Muscle layer of colon (tissue), 2 donors: Measurements from ENCODE around the gene NTN1.

Source experiments
- H3K27ac ChIP-seq: one replicate; pipeline ENCODE4 v1.7.0; 2013; ENCODE audit warnings: low read depth, mild to moderate bottlenecking, low read length, moderate library complexity
- H3K27me3 ChIP-seq, 2 donors: one replicate each; pipeline ENCODE4 v1.7.0; 2013; ENCODE audit warnings: low read length in 2 of 2, mild to moderate bottlenecking in 2 of 2; ENCODE audit not compliant: insufficient read depth in 2 of 2, control insufficient read depth in 1 of 2
- H3K36me3 ChIP-seq: one replicate; pipeline ENCODE4 v1.7.0; 2013; ENCODE audit warnings: mild to moderate bottlenecking, low read length; ENCODE audit not compliant: insufficient read depth
- H3K4me1 ChIP-seq: one replicate; pipeline ENCODE4 v1.7.0; 2013; ENCODE audit warnings: mild to moderate bottlenecking, low read length; ENCODE audit not compliant: insufficient read depth
- H3K4me3 ChIP-seq, 2 donors: one replicate each; pipeline ENCODE4 v1.7.0; 2013; ENCODE audit warnings: low read length in 2 of 2, low read depth in 1 of 2, mild to moderate bottlenecking in 1 of 2, moderate library complexity in 1 of 2
- H3K9ac ChIP-seq: one replicate; pipeline ENCODE4 v1.7.0; 2013; ENCODE audit warnings: low read length
- H3K9me3 ChIP-seq: one replicate; pipeline ENCODE4 v1.7.0; 2013; ENCODE audit warnings: mild to moderate bottlenecking, low read length
- donor health status: abdominal sarcoma.
- donor health status: Adenocarcinoma of cecum.

The NTN1 gene

DNA sequence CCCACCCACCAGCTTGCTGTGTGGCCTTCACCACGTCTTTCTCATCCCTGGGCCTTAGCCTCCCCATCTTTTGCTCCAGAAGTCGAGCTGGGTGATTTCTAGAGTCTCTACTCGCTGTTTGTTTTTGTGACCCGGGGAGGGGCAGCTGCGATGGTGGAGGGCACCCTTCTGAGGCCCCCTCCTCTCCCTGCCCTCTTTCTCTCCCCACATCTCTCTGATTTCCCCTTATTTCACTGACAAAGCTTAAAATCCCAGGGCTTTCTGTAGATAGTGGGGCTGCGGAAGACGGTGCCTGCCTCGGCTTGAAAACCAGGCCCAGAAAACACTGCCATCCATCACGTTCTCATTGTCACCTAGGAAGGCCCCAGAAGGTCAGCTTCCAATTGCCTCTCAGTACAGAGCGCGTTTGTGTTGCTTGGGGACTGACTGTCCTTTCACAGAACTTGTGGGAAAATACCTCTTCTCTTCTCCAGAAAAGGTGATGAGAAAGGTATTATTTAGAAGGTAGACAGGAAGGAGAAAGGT, 95.1 kb downstream of the NTN1 start:
- no peak overlapping the region for H3K4me3 ChIP-seq
- H3K4me1 ChIP-seq: no peaks in the 10 kb centered on the region
- H3K36me3 ChIP-seq: no peaks in the 10 kb centered on the region
- no peak overlapping the region for H3K27ac ChIP-seq
- no peaks in the 10 kb centered on the region for H3K27me3 ChIP-seq
- H3K9ac ChIP-seq: no peak overlapping the region
- no peaks in the 10 kb centered on the region for H3K9me3 ChIP-seq

DNA sequence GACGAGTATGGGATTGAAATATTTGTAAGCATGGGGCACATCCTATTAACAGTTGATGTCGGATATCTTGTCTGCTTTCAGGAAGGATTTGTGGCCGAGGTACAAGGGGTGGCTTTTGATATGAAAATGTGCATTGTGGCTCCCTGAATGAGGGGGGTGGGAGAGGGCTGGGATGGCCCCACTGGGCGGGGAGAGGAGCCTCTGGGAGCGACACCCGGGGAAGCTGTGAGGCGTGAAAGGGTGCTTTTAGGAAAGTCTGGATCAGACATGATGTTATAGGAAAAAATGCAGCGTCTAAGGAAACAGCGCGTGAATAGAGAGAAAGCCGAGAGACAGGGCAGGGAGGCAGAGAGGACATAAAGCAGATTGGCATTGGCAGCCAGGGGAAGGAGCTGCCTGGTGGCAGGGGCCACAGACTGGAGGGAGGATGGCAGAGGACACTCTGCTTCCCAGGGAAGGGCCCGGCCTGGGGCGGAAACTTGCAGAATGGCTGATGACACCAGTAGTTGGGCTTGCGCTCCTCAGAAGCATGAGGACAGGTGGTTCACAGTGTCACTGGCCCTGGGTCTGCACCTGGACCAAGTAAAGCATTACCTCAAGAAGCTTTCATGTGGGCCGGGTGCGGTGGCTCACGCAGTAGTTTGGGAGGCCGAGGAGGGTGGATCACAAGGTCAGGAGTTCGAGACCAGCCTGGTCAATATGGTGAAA, 95.7 kb downstream of the NTN1 start:
- no peak overlapping the region for H3K27ac ChIP-seq
- H3K4me1 ChIP-seq: no peaks in the 10 kb centered on the region
- no peak overlapping the region for H3K4me3 ChIP-seq
- H3K27me3 ChIP-seq: no peaks in the 10 kb centered on the region
- H3K36me3 ChIP-seq: no peaks in the 10 kb centered on the region
- no peaks in the 10 kb centered on the region for H3K9me3 ChIP-seq
- no peak overlapping the region for H3K9ac ChIP-seq

DNA sequence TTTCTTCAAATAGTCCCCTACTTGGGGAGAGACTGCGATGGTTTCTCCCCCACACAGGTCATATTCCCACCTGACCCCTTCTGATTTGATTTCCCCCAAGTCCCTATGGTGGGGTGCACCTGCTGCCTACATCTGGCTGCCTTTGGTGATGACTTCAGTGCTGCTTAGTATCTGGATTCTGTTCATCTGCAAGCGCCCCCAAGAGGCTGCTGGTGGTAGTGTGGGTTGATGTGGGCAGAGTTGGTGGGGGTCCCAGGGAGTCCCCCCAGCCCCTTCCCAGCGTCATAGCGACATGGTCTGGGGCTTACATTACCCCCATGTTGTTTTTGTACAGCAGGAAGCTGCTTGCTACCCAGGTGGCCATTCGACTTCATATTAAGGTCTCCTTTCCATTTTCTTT, 99.2 kb downstream of the NTN1 start:
- H3K9me3 ChIP-seq: no peaks in the 10 kb centered on the region
- H3K27me3 ChIP-seq: no peaks in the 10 kb centered on the region
- H3K9ac ChIP-seq: no peak overlapping the region
- H3K4me1 ChIP-seq: no peaks in the 10 kb centered on the region
- H3K36me3 ChIP-seq: no peaks in the 10 kb centered on the region
- H3K4me3 ChIP-seq: no peak overlapping the region
- no peak overlapping the region for H3K27ac ChIP-seq

DNA sequence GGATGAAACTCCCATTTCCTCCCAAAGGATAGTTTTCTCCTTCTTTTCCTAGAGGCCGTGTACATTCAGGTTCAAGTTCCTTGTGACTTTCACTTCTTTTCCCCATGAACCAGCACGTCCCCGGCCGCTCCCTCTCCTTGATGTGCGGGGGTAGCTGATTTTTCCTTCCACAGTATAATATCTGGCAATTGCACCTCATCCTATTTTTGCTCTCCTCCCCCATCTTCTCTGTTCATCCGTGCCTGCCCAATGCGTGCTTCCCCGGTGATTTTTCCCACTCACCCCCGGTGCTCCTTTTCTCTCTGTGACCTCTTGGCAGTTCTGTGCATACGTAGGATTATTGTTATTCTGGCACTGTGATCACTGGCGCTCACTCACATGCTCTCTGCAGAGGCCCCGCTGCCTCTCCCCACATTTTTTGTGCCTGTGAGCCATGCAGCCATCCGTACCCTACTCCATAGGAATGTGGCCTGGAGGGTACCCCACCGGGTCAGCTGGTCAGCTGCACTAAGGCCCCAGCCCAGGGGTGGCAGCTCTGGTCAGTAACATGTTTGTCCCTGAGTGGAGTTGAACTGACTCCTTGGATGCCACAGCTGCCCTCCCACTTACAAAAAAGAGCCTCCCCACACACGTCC, 100.0 kb downstream of the NTN1 start:
- no peak overlapping the region for H3K4me3 ChIP-seq

DNA sequence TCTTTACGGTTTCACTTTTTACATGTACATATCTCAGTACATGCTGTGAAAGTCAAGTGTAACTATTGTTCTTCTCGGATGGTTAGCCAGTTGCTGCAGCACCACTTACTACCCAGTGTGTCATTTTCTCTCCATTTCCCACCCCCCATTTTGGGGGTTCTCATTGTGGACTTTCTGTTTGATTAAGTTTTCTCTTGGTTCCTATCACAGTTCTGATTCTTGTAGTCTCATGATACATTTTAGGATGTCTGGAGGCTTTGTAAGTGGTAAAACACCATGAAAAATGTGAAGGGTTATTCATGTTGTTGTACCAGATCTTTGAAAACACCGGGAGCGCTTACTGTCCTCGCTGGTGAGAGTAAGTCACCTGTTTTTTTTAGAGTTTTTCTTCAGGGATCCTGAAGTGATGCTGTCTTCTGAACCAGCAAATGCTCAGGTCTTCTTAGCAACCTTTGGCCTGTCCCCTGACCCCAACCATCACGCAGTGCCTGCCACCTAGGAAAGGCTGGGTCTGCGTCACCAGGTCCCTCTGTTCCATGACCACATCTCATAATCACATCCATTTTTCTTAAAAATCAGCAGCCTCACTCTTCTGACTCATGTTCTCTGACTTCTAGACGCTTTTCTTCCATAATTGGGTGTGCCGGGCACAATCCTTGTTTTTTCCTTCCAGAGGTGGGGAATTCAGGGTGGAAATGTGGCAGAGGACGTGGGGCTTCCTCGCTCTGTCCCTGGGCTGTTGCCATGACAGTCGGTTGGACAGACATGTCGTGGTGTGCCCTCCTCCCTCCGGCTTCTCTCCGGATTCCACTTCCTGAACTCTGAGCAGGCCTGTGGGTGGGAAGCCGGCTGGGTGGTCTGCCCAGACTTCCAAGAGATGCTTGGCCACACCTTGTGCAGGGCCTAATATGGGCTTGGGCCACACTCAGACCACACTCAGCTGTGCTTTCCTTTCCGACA, 102.6 kb downstream of the NTN1 start:
- no peak overlapping the region for H3K27ac ChIP-seq
- H3K27me3 ChIP-seq: no peaks in the 10 kb centered on the region
- H3K9me3 ChIP-seq: no peaks in the 10 kb centered on the region
- no peak overlapping the region for H3K9ac ChIP-seq
- H3K36me3 ChIP-seq: no peaks in the 10 kb centered on the region
- H3K4me3 ChIP-seq: no peak overlapping the region
- no peaks in the 10 kb centered on the region for H3K4me1 ChIP-seq

More for the DNA sequence above, 100.0 kb downstream of the NTN1 start:
- no peaks in the 10 kb centered on the region for H3K4me1 ChIP-seq
- H3K27ac ChIP-seq: no peak overlapping the region
- no peaks in the 10 kb centered on the region for H3K36me3 ChIP-seq
- H3K27me3 ChIP-seq: no peaks in the 10 kb centered on the region
- no peak overlapping the region for H3K9ac ChIP-seq
- no peaks in the 10 kb centered on the region for H3K9me3 ChIP-seq

DNA sequence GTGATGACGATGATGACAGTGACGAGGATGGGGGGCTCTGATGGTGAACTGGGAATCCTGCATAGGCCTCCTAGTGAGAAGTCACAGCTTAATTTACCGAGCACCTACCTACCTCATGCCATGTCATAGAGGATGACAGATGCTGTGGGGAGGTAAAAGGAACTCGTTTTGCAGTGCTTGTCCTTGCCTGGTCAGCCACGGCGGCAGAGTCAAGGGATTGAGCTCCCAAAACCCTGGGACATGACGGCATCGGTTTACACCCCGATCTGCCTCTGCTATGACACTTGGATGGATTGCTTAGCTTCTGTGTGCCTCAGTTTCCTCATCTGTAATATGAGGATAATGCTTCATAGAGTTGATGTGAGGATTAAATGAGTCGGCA, 103.2 kb downstream of the NTN1 start:
- Histone ChIP-seq H3K27ac (no peak overlapping the region), H3K4me1 (no peaks in the 10 kb centered on the region), H3K4me3 (no peak overlapping the region), H3K9me3 (no peaks in the 10 kb centered on the region), H3K9ac (no peak overlapping the region), H3K27me3 (no peaks in the 10 kb centered on the region), H3K36me3 (no peaks in the 10 kb centered on the region)

DNA sequence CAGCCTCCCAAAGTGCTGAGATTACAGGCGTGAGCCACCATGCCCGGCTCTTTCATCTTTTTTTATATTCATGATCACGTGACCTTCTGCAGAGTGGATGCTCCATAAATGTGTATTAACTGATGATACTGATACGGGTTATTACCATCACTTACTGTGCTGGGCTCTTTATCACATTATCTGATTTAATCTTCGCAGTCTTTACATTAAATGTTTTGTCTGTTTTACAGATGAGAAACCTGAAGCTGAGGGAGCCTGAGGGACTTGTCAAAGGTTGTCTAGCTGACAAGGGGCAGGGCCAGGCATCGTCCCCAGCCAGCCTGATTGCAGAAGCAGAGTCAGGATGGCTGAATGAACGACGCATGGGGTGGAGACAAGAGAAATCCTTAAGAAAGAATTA, 104.4 kb downstream of the NTN1 start:
- Histone ChIP-seq H3K4me1 (no peaks in the 10 kb centered on the region), H3K9ac (no peak overlapping the region), H3K27me3 (no peaks in the 10 kb centered on the region), H3K4me3 (no peak overlapping the region), H3K36me3 (no peaks in the 10 kb centered on the region), H3K27ac (no peak overlapping the region), H3K9me3 (no peaks in the 10 kb centered on the region)

DNA sequence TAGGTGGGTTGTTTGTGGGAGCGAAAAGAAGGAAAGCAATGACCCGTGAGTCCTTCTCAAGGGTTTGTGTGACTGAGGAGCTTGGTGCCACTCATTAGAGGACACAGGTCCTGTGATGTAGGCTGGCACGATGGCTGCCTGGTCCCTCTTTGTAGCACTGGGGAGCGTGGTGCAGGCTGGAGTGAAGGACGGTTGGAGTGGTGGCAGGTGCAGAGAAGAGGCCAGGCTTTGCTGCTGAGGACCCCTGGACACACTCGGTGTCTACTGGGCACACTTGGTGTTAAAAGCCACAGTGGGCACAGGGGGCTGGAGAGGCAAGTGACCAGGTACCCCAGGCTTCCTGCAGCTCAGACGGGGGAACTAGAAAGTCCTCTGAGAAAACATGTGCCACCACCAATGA, 106.0 kb downstream of the NTN1 start:
- Histone ChIP-seq H3K9me3 (no peaks in the 10 kb centered on the region), H3K4me1 (no peaks in the 10 kb centered on the region), H3K27ac (no peak overlapping the region), H3K36me3 (no peaks in the 10 kb centered on the region), H3K9ac (no peak overlapping the region), H3K27me3 (no peaks in the 10 kb centered on the region), H3K4me3 (no peak overlapping the region)

DNA sequence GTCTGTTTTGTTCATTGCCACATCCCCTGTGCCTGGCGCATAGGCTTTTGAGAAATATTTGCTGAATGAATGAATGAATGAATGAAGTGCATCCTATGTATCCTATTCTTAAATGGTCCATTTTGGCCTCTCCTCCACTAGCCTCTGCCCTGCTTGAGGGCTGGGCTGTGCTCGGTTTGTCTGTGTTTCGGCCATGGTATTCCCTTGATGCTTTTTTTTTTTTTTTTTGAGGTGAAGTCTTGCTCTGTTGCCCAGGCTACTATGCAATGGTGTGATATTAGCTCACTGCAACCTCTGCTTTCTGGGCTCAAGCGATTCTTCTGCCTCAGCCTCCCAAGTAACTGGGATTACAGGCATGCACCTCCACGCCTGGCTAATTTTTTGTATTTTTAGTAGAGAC, 110.1 kb downstream of the NTN1 start:
- Histone ChIP-seq H3K4me3 (no peak overlapping the region), H3K27me3 (no peaks in the 10 kb centered on the region), H3K9ac (no peak overlapping the region), H3K36me3 (no peaks in the 10 kb centered on the region), H3K9me3 (no peaks in the 10 kb centered on the region), H3K4me1 (no peaks in the 10 kb centered on the region), H3K27ac (no peak overlapping the region)

DNA sequence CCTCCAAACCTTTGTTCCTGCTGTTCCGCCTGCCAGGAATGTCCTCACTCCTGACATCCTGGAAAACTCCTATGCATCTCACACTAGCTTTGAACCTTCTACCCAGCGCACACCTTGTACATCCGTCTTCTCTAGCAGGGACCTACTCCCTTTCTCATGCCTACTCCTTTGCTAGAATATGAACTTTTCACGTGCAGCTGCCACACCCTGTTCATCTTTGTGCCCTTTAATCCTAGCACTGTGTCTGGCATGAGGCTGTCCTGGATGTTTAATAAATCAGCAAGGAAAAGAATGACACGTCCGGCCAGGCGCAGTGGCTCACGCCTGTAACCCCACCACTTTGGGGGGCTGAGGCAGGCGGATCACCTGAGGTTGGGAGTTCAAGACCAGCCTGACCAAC, 111.0 kb downstream of the NTN1 start:
- no peaks in the 10 kb centered on the region for H3K9me3 ChIP-seq
- H3K36me3 ChIP-seq: no peaks in the 10 kb centered on the region
- no peaks in the 10 kb centered on the region for H3K27me3 ChIP-seq
- H3K4me1 ChIP-seq: no peaks in the 10 kb centered on the region
- H3K27ac ChIP-seq: no peak overlapping the region
- no peak overlapping the region for H3K4me3 ChIP-seq
- no peak overlapping the region for H3K9ac ChIP-seq

DNA sequence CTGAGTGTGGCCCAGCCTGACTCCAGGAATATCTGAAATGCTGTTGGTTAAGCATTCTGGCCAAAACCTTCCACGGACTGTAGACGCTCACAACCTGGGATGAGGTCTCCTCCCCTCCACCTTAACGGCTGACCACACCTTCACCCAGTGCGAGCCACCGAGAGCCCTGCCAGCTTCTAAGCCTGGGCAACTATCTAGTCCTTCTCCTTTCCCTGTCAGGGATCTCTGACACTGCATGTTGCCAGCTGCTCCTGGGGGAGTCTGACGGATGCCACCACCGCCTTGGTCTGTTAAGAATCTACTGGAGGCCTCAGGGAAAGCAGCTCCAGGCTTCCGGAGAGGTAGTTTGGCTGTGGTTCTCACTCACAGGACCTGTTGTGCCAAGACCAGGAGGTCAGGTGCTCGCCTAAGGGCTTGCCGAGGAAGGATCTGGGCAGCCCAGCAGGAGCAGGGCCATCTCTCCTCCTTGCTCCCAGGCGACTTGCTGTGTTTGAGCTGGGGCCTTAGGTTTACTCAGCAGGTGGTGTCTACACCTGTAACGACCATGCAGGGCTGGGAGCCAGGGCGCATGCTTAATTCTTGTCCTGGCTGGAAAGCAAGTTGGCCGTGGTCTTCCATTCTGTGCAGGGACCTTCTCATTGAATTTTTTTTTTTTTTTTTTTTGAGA, 111.8 kb downstream of the NTN1 start:
- Histone ChIP-seq H3K9me3 (no peaks in the 10 kb centered on the region), H3K9ac (no peak overlapping the region), H3K27ac (no peak overlapping the region), H3K36me3 (no peaks in the 10 kb centered on the region), H3K4me1 (no peaks in the 10 kb centered on the region), H3K4me3 (no peak overlapping the region), H3K27me3 (no peaks in the 10 kb centered on the region)
